HepG2 (cell line): ENCODE measurements around the gene MCC. TPM values are rescaled to one million over a fixed set of nuclear protein-coding genes. Genes with fewer than 3 reads are reported as not detected.
A peak's percentile ranks its signal among the peaks of the same experiment; 100 is the strongest.

Experiments
- ATAC-seq: fragments of 200-7000 bp; cut with Tn5 transposase; 3 replicates; pipeline ENCODE4 v1.9.1; 2020; ENCODE audit warnings: mild to moderate bottlenecking, moderate library complexity
- BruUV-seq: library from RNA; stranded (reverse); fragments of 400-500 nt; replicated peaks from 2 replicates; lab custom pipeline; 2021; lab: Mats Ljungman, UMichigan
- CTCF ChIA-PET: fragments of 300-600 bp; formaldehyde crosslinking; extraction: SDS; loops from one replicate; lab custom pipeline; 2021; ENCODE audit warnings: low total read pairs, inconsistent platforms, low intra/inter-chr PET ratio; lab: Yijun Ruan, JAX
- POLR2A ChIA-PET: fragments of 350-600 bp; sonication (Branson Sonifier 250); formaldehyde crosslinking; loops from one replicate; lab custom pipeline; 2020; ENCODE audit warnings: antibody characterized with exemption, inconsistent platforms; lab: Yijun Ruan, JAX
- DNase-seq: peaks from one replicate; pipeline ENCODE4 v3.0.0-alpha.2; 2015; ENCODE audit warnings: low spot score
- FAIRE-seq: peaks from 3 replicates; lab custom pipeline; 2011; peaks lifted over from hg19 to GRCh38; lab: Jason Lieb, UNC
- H2AFZ ChIP-seq: one replicate; pipeline ENCODE4 v1.6.1; 2011; ENCODE audit warnings: low read length, inconsistent platforms
- H3K27ac ChIP-seq: fragments of 300-600 bp; 3 replicates; pipeline ENCODE4 v1.8.0; 2011; ENCODE audit warnings: mixed run types, mild to moderate bottlenecking, mixed read lengths, low read length, inconsistent platforms; ENCODE audit not compliant: insufficient read depth; ENCODE audit errors: extremely low read length
- H3K27me3 ChIP-seq, 2 experiments: fragments of 200-600 bp in 1 of 2; 2 replicates in 1 of 2; 3 replicates in 1 of 2; pipeline versions ENCODE4 v1.6.0 to v1.8.0; 2011; ENCODE audit warnings: low read length in 2 of 2, mild to moderate bottlenecking in 2 of 2, moderate library complexity in 2 of 2, inconsistent platforms in 1 of 2; ENCODE audit not compliant: insufficient read depth in 2 of 2, control insufficient read depth in 1 of 2
- H3K36me3 ChIP-seq, 2 experiments: fragments of 200-600 bp in 1 of 2; replicated peaks in 1 of 2; 2 replicates in 1 of 2; 3 replicates in 1 of 2; pipeline versions ENCODE4 v1.5.1 to v1.8.0; 2011; ENCODE audit warnings: low read length in 2 of 2, inconsistent platforms in 1 of 2; ENCODE audit not compliant: insufficient read depth in 2 of 2, control insufficient read depth in 1 of 2
- H3K4me1 ChIP-seq: 2 replicates; pipeline ENCODE4 v1.5.1; 2012; ENCODE audit warnings: low read length, inconsistent platforms; ENCODE audit not compliant: insufficient read depth
- H3K4me2 ChIP-seq: 2 replicates; pipeline ENCODE4 v1.6.0; 2011; ENCODE audit warnings: low read depth, low read length, inconsistent platforms
- H3K4me3 ChIP-seq, 3 experiments: fragments of 200-600 bp in 1 of 3; sonication (generic), shearing (Covaris generic) in 1 of 3; replicated peaks in 1 of 3; 2 replicates each; pipeline ENCODE4 v1.5.1; 2011 to 2016; ENCODE audit warnings: low read length in 3 of 3, inconsistent platforms in 2 of 3, low read depth in 2 of 3, mild to moderate bottlenecking in 2 of 3, control low read depth in 1 of 3, mixed read lengths in 1 of 3; ENCODE audit not compliant: insufficient read depth in 1 of 3
- H3K79me2 ChIP-seq: one replicate; pipeline ENCODE4 v1.6.1; 2011; ENCODE audit warnings: low read length, inconsistent platforms; ENCODE audit not compliant: insufficient read depth
- H3K9ac ChIP-seq: 2 replicates; pipeline ENCODE4 v1.6.0; 2011; ENCODE audit warnings: mild to moderate bottlenecking, low read depth, low read length, inconsistent platforms; ENCODE audit not compliant: insufficient read depth
- H3K9me3 ChIP-seq: 2 replicates; pipeline ENCODE4 v1.5.1; 2012; ENCODE audit warnings: mild to moderate bottlenecking, low read length
- H4K20me1 ChIP-seq: 2 replicates; pipeline ENCODE4 v1.6.0; 2011; ENCODE audit warnings: inconsistent platforms, mild to moderate bottlenecking, low read length, moderate library complexity; ENCODE audit not compliant: insufficient read depth
- ATF3 ChIP-seq: sonication (generic); formaldehyde crosslinking; IDR thresholded peaks from 2 replicates; pipeline ENCODE4 v1.4.0; 2020; ENCODE audit warnings: missing genetic modification reagents
- ATF7 ChIP-seq, 2 experiments: fragments of 450-650 bp in 1 of 2; sonication (generic) in 1 of 2; formaldehyde crosslinking in 1 of 2; IDR thresholded peaks; 2 replicates each; pipeline versions ENCODE4 v1.4.0 to v1.6.1; 2016 to 2020; ENCODE audit warnings: antibody characterized with exemption in 1 of 2, mild to moderate bottlenecking in 1 of 2, missing genetic modification reagents in 1 of 2
- ATF7-NPFF ChIP-seq: sonication (generic); formaldehyde crosslinking; IDR thresholded peaks from 2 replicates; pipeline ENCODE4 v1.8.1; 2023; ENCODE audit warnings: mild to moderate bottlenecking, low read depth, missing genetic modification reagents, moderate library complexity
- ELF1 ChIP-seq: sonication (generic); formaldehyde crosslinking; IDR thresholded peaks from 2 replicates; pipeline ENCODE4 v1.4.0; 2020; ENCODE audit warnings: missing genetic modification reagents
- ETV6 ChIP-seq: sonication (generic); formaldehyde crosslinking; conservative IDR thresholded peaks from 2 replicates; pipeline ENCODE4 v1.4.0; 2020; ENCODE audit warnings: missing genetic modification reagents
- FOXO1 ChIP-seq: sonication (generic); formaldehyde crosslinking; IDR thresholded peaks from 2 replicates; pipeline ENCODE4 v1.4.0; 2020; ENCODE audit warnings: missing genetic modification reagents
- KAT8 ChIP-seq: IDR thresholded peaks from 2 replicates; pipeline ENCODE4 v1.6.1; 2016; ENCODE audit warnings: missing genetic modification reagents, missing compliant biosample characterization
- KDM3A ChIP-seq: IDR thresholded peaks from 2 replicates; pipeline ENCODE4 v1.6.1; 2018; ENCODE audit warnings: low read depth, missing compliant biosample characterization
- MXD4 ChIP-seq: IDR thresholded peaks from 2 replicates; pipeline ENCODE4 v1.6.1; 2016; ENCODE audit warnings: mild to moderate bottlenecking, missing biosample characterization, missing genetic modification reagents
- NR2F1 ChIP-seq, 2 experiments: fragments of 450-650 bp in 1 of 2; formaldehyde crosslinking in 1 of 2; IDR thresholded peaks; 2 replicates each; pipeline versions ENCODE4 v1.5.0 to v1.6.1; 2016 to 2020; ENCODE audit warnings: mild to moderate bottlenecking in 1 of 2, missing compliant biosample characterization in 1 of 2, missing genetic modification reagents in 1 of 2, moderate library complexity in 1 of 2
- RXRB ChIP-seq: IDR thresholded peaks from 2 replicates; pipeline ENCODE4 v1.6.1; 2016; ENCODE audit warnings: borderline replicate concordance, missing genetic modification reagents, missing compliant biosample characterization
- XBP1 ChIP-seq: sonication (generic); formaldehyde crosslinking; IDR thresholded peaks from 2 replicates; pipeline ENCODE4 v1.5.0; 2020; ENCODE audit warnings: missing genetic modification reagents
- ZNF382 ChIP-seq: sonication (generic); formaldehyde crosslinking; IDR thresholded peaks from 2 replicates; pipeline ENCODE4 v1.5.0; 2020; ENCODE audit warnings: missing genetic modification reagents, mild to moderate bottlenecking, borderline replicate concordance
- ZNF556 ChIP-seq: sonication (generic); formaldehyde crosslinking; IDR thresholded peaks from 2 replicates; pipeline ENCODE4 v1.4.0; 2020; ENCODE audit warnings: mild to moderate bottlenecking, missing genetic modification reagents, borderline replicate concordance
- ZNF562 ChIP-seq: sonication (generic); formaldehyde crosslinking; IDR thresholded peaks from 2 replicates; pipeline ENCODE4 v1.8.0; 2022; ENCODE audit warnings: missing genetic modification reagents, borderline replicate concordance
- ZNF569 ChIP-seq: sonication (generic); formaldehyde crosslinking; IDR thresholded peaks from 2 replicates; pipeline ENCODE4 v1.5.0; 2020; ENCODE audit warnings: mild to moderate bottlenecking, missing genetic modification reagents, moderate library complexity, borderline replicate concordance
- ZNF777 ChIP-seq: sonication (generic); formaldehyde crosslinking; IDR thresholded peaks from 2 replicates; pipeline ENCODE4 v1.4.0; 2020; ENCODE audit warnings: missing genetic modification reagents
- WGBS: methylation state at CpG from one replicate; pipeline ENCODE4 v1.1.6; 2017; ENCODE audit warnings: low lambda C conversion rate; 5-methylcytosine and 5-hydroxymethylcytosine counted together
- in situ Hi-C: cut with HindIII; loops from 2 replicates; pipeline ENCODE4 v1.10.0; 2017; ENCODE audit warnings: low pct_unique_long_range_greater_than_20kb; ENCODE audit not compliant: extremely low pct_ligation_motif_present
- intact Hi-C: fragments of 100-400 bp; cut with micrococcal nuclease; formaldehyde crosslinking; loops from one replicate; pipeline ENCODE4 v1.10.0; 2022; ENCODE audit not compliant: unreplicated experiment
- polyA plus RNA-seq, 8 experiments: library from polyadenylated mRNA; depleted of rRNA in 3 of 8; stranded (reverse) in 7 of 8; unstranded in 1 of 8; fragments of >200 nt; fragmentation: Illumina TruSeq in 4 of 8; extraction: Trizol in 4 of 8; gene quantifications; 2 replicates each; pipeline versions ENCODE4 v1.2.1 to v1.2.3, GENCODE V29; 2011 to 2016; ENCODE audit warnings: low read depth in 4 of 8, missing spikeins in 1 of 8, mixed read lengths in 1 of 8; ENCODE audit not compliant: insufficient read depth in 1 of 8
- total RNA-seq, 5 experiments: library from RNA; depleted of rRNA; stranded (reverse); fragments of >200 nt; fragmentation: Illumina TruSeq; extraction: Trizol; gene quantifications; 2 replicates each; pipeline ENCODE4 v1.2.3, GENCODE V29; 2016; ENCODE audit warnings: low read depth in 1 of 5
- TF ChIP-seq, protein P1 (sequence below): sonication (generic); formaldehyde crosslinking; IDR thresholded peaks from 2 replicates; pipeline ENCODE4 v1.5.0; 2020; ENCODE audit warnings: missing genetic modification reagents

MCC gene
- total and polyA plus RNA-seq, 2 of the 13 experiments (the other 11 are each of a cell fraction or from before 2014, with no cell fraction given) = 0.55 to 2.4 TPM

DNA sequence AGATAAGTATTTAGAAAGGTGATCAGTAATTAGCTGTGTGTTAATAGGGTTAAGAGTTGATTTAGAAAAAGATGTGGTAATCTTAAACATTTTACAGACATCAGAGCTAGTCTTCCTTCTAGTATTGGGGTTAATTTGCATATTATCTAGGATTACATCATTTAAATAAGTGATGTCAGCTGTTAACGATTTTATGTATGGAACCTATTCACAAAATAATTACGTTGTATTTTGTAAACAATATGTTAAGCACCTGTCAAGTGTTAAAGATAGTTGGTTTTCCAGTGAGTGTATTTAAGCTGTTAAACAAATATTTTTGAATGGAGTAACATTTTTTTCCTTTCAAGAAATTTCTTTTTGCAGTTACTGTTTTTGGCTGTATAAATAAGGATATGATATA, 509.4 kb downstream of the MCC start:
- H3K9me3 ChIP-seq = no peaks in the 10 kb centered on the region
- no peaks in the 10 kb centered on the region; a peak in 1 of 5 replicates for H3K27me3 ChIP-seq
- peak overlapping the region; percentile 85 for H3K4me2 ChIP-seq
- BruUV-seq = no TSS peak
- peak overlapping the region; percentile 87 to 93 (median 88); a peak in 5 of 6 replicates for H3K4me3 ChIP-seq
- DNase-seq (no peak), FAIRE-seq (no peak), ATAC-seq (no peak)
- peak overlapping the region; percentile 84; the same call in 1 of the 2 replicates for H3K9ac ChIP-seq
- ChIA-PET POLR2A (interaction anchor here (1.7 to 4.0 kb wide), 2 partner anchors 10 to 42 kb away, joined by 4 to 16 read pairs; no protein-coding TSS in a partner anchor), CTCF (no interaction called here)
- peaks cover 54% of the 10 kb centered on the region for H3K4me1 ChIP-seq
- peaks cover 74% of the 10 kb centered on the region for H3K79me2 ChIP-seq
- intact Hi-C loops = loop anchor here (5.0 kb wide), 1 partner anchor 57 kb away; the partner anchor contains the start of gene REEP5
- H3K36me3 ChIP-seq = peaks cover 2 to 13% of the 10 kb centered on the region in 2 experiments; a peak in 3 of 5 replicates
- TF ChIP-seq KAT8 (CRISPR knock-in tag) (no peak), ATF7 (IDR thresholded peaks at IDR 0.05) (peak; percentile 78), ATF7 (CRISPR knock-in tag; IDR thresholded peaks at IDR 0.05) (no peak), ZNF562 (CRISPR knock-in tag) (no peak), ELF1 (CRISPR knock-in tag) (no peak)
- TF ChIP-seq, protein P1, sequence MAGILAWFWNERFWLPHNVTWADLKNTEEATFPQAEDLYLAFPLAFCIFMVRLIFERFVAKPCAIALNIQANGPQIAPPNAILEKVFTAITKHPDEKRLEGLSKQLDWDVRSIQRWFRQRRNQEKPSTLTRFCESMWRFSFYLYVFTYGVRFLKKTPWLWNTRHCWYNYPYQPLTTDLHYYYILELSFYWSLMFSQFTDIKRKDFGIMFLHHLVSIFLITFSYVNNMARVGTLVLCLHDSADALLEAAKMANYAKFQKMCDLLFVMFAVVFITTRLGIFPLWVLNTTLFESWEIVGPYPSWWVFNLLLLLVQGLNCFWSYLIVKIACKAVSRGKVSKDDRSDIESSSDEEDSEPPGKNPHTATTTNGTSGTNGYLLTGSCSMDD (CRISPR knock-in tag) = no peak
- peak overlapping the region; percentile 10 for H3K27ac ChIP-seq
- 3% methylated on average over 2 of the region's 2 CpGs for WGBS
- peaks cover 17% of the 10 kb centered on the region for H4K20me1 ChIP-seq
- in situ Hi-C loops = no loop called here
- H2AFZ ChIP-seq = no peak overlapping the region

GRCh38 chr5:112977440-112977861, 510.8 kb downstream of the MCC start:
- WGBS = 1% methylated on average over 16 of the region's 16 CpGs
- intact Hi-C loops = loop anchor here (5.0 kb wide), 1 partner anchor 55 kb away; the partner anchor contains the start of gene REEP5
- no peak for ATAC-seq
- TF ChIP-seq XBP1 (CRISPR knock-in tag) (no peak), ZNF777 (CRISPR knock-in tag) (no peak), ATF7-NPFF (CRISPR knock-in tag) (no peak), NR2F1 (CRISPR knock-in tag; IDR thresholded peaks at IDR 0.05) (no peak), ATF3 (no peak), RXRB (CRISPR knock-in tag) (no peak), KDM3A (CRISPR knock-in tag) (no peak), ETV6 (no peak), MXD4 (CRISPR knock-in tag) (no peak), ZNF569 (CRISPR knock-in tag) (no peak), ZNF382 (no peak), FOXO1 (no peak), ZNF556 (CRISPR knock-in tag) (no peak)
- TSS peak; percentile 67 for BruUV-seq
- Histone ChIP-seq H2AFZ (no peak overlapping the region), H3K4me3 (peak overlapping the region; percentile 87 to 93 (median 88)), H3K27me3 (no peaks in the 10 kb centered on the region; a peak in 1 of 5 replicates), H3K36me3 (peaks cover 2 to 13% of the 10 kb centered on the region in 2 experiments; a peak in 3 of 5 replicates), H3K27ac (peak overlapping the region; percentile 86), H3K4me2 (peak overlapping the region; percentile 85), H3K79me2 (peaks cover 60% of the 10 kb centered on the region), H3K9ac (peak overlapping the region; percentile 84), H3K4me1 (peaks cover 49% of the 10 kb centered on the region), H3K9me3 (no peaks in the 10 kb centered on the region), H4K20me1 (peaks cover 15% of the 10 kb centered on the region)
- ChIA-PET POLR2A (no interaction called here), CTCF (no interaction called here)
- in situ Hi-C loops = no loop called here
- no peak for DNase-seq
- no peak for FAIRE-seq
